Measurements from ENCODE around the gene SOCS6.

The SOCS6 gene

DNA sequence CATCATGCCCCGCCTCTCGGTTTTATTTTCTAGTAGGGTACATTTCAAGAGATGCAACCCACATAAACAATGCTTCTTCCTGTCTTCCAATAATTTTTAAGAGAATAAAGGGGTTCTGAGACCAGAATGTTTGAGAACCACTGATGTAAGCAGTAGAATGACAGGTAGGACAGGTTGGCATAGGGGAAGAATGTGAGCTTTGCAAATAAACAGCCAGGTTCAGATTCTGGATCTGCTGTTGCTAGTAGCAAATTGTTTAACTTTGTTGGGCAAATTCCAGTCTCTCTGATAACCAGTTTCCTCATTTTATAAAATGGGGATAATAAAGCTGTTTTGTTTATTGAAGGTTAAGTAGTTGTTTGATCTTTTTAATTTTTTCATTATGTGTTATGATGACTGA is 32.8 kb downstream of the SOCS6 start:
- H3K4me3 ChIP-seq (ENCODE audit: control insufficient read depth, low read depth, low read length), result no peak overlapping the region
- TF ChIP-seq, protein P1, sequence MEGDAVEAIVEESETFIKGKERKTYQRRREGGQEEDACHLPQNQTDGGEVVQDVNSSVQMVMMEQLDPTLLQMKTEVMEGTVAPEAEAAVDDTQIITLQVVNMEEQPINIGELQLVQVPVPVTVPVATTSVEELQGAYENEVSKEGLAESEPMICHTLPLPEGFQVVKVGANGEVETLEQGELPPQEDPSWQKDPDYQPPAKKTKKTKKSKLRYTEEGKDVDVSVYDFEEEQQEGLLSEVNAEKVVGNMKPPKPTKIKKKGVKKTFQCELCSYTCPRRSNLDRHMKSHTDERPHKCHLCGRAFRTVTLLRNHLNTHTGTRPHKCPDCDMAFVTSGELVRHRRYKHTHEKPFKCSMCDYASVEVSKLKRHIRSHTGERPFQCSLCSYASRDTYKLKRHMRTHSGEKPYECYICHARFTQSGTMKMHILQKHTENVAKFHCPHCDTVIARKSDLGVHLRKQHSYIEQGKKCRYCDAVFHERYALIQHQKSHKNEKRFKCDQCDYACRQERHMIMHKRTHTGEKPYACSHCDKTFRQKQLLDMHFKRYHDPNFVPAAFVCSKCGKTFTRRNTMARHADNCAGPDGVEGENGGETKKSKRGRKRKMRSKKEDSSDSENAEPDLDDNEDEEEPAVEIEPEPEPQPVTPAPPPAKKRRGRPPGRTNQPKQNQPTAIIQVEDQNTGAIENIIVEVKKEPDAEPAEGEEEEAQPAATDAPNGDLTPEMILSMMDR (conservative IDR thresholded peaks at IDR 0.05; ENCODE audit: control insufficient read depth, insufficient read depth, low read depth, low read length), result no peak
- DNase-seq (ENCODE audit: low read depth), result no peak

GRCh38 chr18:70322385-70322784 is 33.5 kb downstream of the SOCS6 start:
- TF ChIP-seq, protein P1 (conservative IDR thresholded peaks at IDR 0.05; ENCODE audit: control insufficient read depth, insufficient read depth, low read depth, low read length), result no peak
- no peak for DNase-seq (ENCODE audit: low read depth)
- no peak overlapping the region for H3K4me3 ChIP-seq (ENCODE audit: control insufficient read depth, low read depth, low read length)

DNA sequence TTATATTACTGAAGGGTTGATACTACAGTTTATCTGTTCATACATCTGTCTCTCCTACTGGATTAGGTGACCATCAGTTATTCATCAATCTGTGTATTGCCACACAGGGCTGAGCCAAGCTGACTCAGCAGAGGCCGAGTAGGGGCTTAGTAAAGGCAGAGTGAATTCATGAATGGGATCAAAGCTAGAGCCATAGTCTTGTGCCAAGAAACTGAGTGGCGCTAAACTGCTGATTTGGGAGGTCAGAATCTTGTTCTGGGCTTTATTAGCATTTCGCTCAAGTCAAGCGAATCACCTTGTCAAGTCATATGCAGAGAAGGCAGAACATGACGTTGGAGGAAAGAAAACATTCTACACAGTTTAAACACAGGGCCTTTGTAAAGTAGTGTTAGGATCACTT is 34.1 kb downstream of the SOCS6 start:
- TF ChIP-seq, protein P1 (conservative IDR thresholded peaks at IDR 0.05; ENCODE audit: control insufficient read depth, insufficient read depth, low read depth, low read length), result no peak
- H3K4me3 ChIP-seq (ENCODE audit: control insufficient read depth, low read depth, low read length), result no peak overlapping the region
- DNase-seq (ENCODE audit: low read depth), result peak; percentile 87

DNA sequence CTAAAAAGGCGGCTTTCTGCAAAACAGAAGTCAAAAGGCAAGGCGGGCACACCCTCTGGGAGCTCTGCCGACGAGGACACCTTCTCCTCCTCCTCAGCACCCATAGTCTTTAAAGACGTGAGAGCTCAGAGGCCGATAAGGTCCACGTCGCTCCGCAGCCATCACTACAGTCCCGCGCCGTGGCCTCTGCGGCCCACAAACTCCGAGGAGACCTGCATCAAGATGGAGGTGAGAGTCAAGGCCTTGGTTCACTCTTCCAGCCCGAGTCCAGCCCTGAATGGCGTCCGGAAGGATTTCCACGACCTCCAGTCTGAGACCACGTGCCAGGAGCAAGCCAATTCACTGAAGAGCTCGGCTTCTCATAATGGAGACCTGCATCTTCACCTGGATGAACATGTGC is 36.1 kb downstream of the SOCS6 start:
- DNase-seq (ENCODE audit: low read depth), result no peak
- TF ChIP-seq, protein P1 (conservative IDR thresholded peaks at IDR 0.05; ENCODE audit: control insufficient read depth, insufficient read depth, low read depth, low read length), result no peak
- H3K4me3 ChIP-seq (ENCODE audit: control insufficient read depth, low read depth, low read length), result no peak overlapping the region

- TF ChIP-seq, protein P1 (conservative IDR thresholded peaks at IDR 0.05; ENCODE audit: control insufficient read depth, insufficient read depth, low read depth, low read length), result no peak
- DNase-seq (ENCODE audit: low read depth), result no peak
- H3K4me3 ChIP-seq (ENCODE audit: control insufficient read depth, low read depth, low read length), result no peak overlapping the region
Measured at GRCh38 chr18:70326255-70326654, 37.4 kb downstream of the SOCS6 start.

GRCh38 chr18:70328169-70328568 is 39.3 kb downstream of the SOCS6 start:
- TF ChIP-seq, protein P1 (conservative IDR thresholded peaks at IDR 0.05; ENCODE audit: control insufficient read depth, insufficient read depth, low read depth, low read length), result no peak
- DNase-seq (ENCODE audit: low read depth), result no peak
- H3K4me3 ChIP-seq (ENCODE audit: control insufficient read depth, low read depth, low read length), result no peak overlapping the region

DNA sequence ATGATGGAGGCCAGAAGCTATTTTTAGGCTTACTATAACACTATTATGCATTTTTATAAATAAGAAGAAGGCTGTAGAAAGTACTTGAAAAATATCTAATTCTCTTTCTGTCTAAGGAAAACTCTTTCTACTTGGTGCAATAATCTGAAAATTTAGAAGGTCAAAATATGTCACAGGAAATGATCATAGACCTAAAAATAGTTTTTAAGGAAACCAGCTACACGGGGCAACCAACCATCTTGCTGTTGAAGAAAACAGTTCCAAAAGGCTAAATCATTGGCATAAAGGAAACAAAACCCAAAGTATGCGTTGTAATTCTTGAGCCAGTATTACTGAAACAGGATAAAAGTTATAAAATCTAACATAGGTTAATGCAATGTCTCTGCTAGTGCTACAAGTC is 40.2 kb downstream of the SOCS6 start:
- H3K4me3 ChIP-seq (ENCODE audit: control insufficient read depth, low read depth, low read length), result no peak overlapping the region
- DNase-seq (ENCODE audit: low read depth), result no peak
- TF ChIP-seq, protein P1 (conservative IDR thresholded peaks at IDR 0.05; ENCODE audit: control insufficient read depth, insufficient read depth, low read depth, low read length), result no peak

Data from fibroblast of mammary gland (primary cell).